COLO829 (cell line): Measurements from ENCODE around the gene MATCAP1.

Experiments
- DNase-seq: peaks from one replicate; pipeline ENCODE4 v3.0.0; 2012; ENCODE audit warnings: low spot score

Gene MATCAP1

DNA sequence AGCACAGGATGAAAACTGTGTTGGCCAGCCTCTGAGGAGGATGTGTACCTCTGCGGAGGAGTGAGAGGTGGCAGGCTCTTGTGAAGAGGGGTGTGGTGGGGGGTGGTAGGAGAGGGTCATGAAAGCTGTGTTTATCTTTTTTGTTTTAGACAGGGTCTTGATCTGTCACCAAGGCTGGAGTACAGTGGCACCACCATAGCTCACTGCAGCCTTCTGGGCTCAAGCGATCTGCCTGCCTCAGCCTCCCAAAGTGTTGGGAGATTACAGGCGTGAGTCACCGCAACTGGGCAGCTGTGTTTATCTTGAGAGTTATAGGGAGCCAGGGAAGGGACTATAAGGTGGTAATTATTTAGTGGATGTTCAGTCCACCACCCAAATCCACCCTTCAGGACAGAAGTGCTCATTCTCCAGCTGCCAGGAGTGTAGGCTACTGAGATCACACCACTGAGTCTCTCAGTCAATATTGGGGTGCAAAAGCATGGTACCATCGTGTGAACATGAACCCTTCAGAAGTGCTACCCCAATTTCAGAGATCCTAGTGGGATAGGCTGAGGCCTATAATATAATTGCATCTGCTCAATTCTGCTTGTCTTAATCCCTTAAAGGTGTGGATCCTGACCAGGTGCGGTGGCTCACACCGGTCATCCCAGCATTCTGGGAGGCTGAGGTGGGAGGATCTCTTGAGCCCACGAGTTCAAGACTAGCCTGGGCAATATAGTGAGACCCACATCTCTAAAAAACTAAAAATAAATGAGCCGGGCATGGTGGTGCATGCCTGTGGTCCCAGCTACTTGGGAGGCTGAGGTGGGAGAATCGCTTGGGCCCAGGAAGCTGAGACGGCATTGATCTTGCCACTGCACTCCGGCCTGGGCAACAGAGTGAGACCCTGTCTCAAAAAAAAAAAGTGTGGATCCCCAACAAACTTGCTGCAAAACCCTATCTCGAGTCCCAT lies 7.0 kb upstream of the MATCAP1 start:
- DNase-seq: no peak

DNA sequence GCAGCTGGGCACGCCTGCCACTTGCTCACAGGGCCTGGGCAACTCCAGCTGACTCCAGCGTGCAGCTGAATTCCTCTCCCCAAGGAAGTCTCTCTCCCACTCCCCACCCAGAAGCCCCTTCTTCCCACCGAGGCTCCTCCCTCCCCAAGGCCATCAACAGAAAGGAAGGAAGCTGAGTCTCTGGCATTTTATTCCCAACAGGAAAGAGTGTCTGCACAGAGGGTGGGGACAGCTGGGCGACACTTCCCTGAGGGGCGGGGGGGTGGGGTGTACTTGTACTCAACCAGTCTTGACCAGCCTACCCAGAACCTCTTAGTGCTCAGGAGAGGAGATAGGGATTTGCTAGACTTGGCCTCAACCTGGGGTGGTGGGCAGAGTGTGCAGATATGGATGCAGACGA lies 6.3 kb upstream of the MATCAP1 start, which contains the start of gene EXOC3L1:
Gene EXOC3L1 (minus strand): TSS at position 96 of the 400 bp plus-strand sequence. CDS start 460 bp downstream, outside the sequence.
- no peak for DNase-seq

DNA sequence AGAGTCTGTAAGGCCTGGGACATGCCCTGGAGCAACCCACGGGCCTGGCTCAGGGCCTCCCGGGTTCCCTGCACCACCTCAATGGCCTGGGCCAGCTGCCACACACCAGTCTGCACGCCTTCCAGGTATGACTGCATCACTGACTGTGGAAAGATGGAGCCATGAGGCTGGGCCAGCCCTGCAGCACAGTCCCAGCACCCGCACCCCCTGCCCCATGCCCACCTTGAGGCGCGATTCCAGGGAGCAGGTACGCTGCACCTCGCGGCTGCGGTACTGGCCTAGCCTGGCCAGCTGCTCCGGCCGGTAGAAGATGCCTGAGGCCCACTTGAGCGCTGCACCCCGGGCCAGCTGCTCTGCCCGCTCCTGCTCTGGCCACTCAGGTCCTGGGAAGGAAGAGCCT lies 5.0 kb upstream of the MATCAP1 start:
- DNase-seq: no peak

DNA sequence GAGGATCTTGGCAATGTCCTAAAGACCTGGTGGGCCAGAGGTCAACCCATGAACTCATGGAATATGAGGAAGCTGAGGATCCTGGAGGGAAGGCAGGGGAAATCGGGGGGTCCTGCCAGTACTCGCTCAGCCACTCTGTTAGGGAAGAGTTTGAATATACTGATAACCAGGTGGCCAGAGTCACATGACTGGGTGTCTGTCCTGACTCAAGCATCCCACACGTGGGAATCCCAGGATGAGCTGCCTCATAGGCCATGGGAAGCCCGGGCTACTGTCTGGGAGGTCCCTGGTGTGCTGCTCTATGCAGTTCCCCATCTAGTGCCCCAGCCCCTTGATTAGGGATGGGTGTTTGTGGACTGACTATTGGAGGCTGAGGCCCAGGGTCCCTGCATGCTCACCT lies 4.6 kb upstream of the MATCAP1 start:
- no peak for DNase-seq

DNA sequence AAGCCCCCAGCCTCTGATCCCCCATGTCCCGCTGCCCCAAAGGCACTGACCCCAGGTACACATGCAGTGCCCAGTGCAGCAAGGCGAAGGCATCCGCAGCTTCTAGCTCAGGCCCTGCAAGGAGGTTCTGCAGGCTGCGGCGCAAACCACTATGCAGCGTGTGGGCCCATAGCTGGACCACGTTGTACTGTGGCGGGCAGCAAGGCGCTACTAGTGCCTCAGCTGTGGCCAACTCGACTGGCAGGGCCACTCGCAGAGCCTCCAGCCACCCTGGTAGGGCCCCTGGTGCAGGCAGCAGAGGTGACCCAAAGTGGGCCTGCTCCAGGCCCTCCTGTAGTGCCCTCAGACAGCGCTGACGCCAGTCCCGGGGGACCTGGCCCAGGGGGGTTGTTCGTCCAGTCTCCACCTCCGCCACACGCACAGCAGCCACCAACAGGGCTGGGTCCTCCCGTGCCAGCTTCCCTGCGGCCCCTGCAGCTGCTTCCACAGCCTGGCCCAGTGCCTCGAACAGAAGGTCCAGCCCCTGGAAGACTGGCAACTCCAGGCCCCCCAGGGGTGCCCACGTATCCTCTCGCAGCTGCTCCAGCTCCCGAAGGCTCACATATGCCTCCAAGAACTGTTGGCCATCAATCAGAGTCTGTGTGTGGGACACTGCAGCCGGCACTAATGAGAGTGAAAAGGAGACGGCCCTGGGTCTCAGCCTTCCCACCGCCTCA lies 3.6 kb upstream of the MATCAP1 start:
- no peak for DNase-seq

DNA sequence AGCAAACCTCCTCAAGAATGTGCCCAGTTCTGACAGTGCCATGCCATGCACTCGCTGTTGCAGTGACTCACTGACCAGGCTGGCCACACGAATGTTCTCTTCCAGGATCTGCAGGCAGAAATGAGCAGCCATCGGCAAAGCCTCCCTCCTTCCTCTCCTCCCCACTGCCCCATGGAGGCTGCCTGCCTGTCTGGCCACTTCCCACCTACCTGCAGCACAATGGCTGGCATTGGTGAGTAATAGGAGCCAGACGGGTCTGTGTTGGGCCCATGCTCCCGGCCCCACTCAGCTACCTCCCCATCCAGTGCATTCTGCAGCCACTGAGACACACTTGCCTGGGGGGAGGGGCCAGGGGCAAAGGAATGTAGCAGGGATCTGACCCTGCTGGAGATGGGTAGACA lies 2.8 kb upstream of the MATCAP1 start:
- no peak for DNase-seq

DNA sequence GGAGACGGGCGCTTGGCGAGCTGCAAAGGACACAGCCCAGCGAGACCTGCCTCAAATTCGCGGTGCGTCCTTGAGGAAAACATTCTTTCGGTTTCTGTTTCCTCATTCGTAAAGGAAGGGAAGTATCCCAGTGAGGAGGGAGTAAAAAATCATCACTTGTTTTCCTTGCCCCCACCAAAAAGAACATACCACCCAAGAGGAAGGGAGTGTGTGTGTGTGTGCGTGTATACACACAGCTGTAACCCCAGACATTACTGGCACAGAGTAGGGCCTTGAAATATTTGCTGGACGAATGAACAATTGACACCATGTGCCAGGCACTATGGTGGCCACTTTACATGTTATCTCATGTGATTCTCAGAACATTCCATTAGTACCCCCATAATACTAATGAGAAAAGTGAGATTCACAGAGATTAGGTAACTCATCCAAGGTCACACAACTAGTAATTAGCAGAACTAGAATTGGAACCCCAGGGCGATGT lies 1.9 kb upstream of the MATCAP1 start:
- DNase-seq: no peak

DNA sequence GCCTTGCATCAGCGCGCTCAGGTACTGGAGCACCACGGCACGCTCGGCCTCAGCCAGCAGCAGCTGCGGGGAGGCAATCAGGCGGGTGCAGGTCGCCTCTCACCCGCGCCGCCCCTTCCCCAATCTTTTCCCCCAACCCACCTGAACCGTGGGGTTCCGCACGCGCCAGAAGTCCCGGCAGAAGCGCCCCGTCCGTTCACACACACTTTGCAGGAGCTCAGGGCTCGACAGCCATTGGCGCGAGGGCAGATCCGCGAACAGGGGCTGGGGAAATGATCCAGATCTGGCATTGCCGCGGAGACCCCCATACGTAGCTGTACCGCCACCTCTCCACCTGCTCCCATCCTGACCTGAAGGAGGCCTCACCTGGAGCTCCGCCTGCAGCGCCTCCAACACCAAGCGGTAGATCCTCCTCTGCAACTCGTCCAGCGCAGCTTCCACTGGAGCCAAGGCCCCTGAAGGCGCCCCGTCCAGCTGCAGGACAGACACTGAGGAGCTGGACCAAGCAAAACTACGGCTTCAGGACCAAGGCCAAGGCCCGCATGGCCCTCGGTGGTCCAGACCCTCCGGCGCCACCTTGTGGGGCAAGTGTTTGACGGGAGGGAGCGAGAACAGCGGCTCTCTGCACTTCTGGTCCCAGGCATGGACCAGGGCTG lies 1.4 kb upstream of the MATCAP1 start:
- DNase-seq: no peak

DNA sequence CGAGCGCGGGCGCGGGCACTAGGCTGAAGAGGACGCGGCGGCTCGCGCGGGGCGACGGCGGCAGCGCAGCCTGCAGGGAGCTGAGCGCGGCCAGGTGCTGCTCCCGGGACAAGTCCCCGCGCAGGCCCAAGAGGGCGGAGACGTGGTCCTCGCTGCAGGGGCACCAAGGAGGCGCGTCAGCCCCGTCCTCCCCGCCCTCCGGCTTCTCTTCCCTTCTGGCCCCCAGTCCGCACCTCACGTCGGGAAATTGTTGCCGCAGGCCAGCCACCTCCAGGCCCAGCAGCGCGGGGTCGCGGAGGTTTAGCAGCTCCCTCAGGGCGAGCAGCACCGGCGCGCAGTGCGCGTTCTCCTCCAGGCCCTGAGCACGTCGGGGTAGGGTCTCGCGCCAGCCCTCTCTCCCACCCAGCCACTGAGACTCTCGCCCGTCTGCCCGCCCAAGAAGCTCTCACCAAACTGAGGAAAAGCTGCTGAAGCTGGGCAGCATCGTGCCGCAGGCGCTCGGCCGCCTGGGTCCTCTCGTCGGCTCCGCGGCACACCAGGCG lies 761 bp upstream of the MATCAP1 start:
- no peak for DNase-seq

DNA sequence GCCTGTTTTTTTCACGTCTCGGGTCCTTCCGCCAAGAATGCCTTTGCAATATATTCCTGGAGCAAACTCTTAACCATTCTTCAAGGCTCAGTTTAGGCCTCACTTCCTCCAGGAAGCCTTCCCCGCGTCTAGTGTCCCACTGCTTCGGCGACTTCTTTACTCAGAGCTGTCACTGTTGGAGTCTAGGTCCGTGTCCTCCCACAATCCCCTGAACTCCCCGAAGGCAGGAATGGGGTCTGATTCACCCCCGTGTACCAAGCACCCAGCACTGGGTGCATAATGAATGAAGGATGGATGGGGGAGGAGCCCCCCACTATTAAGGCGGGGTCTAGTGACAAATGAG lies 508 bp downstream of the MATCAP1 start:
- no peak for DNase-seq

DNA sequence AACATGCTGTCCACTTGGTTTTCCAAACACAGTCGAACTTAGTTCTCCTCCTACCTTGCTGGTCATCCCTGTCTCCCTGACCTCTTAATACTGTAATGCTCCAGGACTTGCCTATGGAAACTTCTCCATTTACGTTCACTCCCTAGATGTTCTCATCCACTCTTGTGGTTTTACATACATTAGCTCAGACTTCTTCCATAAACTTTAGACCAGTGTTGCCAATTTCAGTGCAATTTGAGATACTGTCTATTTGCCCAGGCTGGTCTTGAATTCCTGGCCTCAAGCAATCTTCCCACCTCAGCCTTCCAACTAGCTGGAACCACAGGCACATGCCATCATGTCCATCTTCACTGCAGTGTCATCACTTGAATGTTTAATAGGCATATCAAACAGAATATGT lies 1.5 kb downstream of the MATCAP1 start:
- DNase-seq: no peak

DNA sequence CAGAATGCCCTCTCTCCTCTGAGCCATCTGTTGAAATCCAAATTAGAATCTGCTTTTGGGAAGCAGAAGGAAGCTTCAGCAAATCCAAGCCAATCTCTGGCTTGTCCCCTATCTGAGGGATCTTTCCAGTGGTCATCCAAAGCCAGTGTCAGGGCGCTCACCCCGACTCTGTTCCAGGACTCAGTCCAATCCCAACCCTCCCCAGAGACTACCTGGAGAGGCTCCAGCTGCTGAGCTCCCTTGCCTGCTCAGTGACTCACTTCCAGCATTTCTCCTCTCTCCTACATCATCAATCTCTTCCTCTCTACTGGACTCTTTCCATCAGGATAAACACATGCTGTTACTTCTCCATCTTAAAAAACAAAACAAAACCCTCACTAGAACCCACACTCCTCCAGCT lies 2.4 kb downstream of the MATCAP1 start:
- DNase-seq: no peak

DNA sequence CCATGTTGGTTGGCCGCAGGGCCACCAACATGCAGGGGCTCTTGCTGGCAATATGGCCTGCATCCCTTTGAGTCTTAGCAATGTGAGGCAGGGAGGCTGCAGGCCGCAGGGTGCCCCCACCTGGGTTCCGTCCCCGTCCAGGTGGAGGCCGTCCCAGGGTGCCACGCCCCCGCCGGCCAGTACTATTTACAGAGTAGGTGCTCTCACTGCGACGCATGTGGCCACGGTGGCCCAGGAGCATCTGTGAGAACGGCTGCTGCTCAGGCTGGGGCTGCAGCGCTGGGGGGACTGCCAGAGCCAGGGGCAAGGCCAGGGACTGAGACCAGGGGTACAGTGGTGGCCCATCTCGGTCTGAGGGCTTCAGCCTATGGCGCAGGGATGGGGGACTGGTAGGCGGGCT lies 3.6 kb downstream of the MATCAP1 start:
- DNase-seq: no peak

DNA sequence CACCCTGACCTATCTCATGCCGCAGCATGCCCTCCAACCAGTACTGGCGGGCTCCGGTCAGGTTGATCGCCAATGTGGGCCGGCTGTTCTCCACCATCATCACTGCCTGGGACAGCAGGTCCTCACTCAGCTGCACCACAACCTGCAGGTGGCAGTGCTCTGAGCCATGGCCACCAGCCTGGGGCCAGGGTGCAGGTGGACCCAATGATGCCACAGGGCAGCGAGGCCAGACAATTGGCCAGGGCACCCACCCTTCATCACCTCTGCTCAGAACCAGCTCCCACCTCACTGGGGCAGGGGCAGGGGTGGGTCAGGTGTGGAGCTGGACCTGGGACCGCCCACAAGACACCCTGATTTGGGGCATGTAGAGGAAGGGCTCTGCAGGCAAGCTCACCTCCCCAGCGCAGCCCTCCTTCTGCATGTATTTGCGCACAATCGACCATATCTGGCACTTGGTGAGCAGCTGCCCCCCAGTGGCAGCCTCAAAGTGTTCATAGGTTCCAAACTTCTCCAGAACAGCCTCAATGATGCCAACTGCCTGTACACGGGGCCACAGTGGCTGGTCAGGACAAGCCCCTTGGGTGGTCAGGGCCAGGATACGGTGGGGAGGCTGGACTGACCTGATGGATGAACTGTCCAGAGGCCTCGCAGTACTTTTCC lies 4.2 kb downstream of the MATCAP1 start:
- DNase-seq: no peak

DNA sequence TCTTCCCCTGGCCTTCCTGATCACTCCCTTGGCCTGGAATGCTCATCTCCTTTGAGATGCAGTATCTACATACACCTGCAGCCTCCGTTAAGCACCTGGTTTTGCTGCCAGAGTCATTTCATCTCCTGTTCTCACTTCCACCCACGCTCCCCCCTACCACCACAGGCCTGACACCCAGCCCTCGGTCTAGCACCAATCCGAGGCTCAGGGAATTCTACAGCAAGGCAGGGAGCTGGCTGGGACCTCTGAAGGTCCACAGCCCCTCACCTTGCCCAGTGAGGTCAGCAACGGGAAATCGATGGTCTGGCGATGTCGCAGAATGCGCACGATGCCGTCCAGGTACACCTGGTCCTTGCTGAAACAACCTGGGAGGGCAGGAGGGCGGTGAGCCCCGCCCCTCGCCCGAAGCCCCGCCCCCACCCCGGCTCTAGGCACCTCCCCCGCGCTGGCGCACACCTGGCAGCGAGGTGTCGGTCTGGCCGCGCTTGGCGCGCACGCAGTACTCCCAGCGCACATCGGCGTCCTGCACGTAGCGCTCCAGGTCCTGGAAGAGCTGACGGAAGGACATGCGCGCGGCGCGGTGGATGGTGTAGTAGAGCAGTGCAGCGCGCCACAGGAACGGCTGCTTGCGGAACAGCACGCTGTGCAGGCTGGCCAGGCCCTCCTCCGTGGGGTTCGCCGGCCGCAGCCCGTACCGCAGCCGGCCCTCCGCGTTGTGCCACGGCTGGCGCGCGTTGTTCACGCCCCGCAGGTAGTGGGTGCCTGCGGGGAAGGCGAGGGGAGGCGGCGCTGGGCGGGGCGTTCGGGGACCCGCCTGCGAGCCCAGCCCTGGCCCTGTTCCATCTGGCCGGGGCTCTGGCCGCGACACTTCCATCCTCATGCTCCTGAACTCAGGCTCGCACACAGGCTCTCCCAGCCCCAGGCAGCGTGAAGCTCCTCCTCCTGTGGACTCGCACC lies 5.7 kb downstream of the MATCAP1 start:
- DNase-seq: no peak

DNA sequence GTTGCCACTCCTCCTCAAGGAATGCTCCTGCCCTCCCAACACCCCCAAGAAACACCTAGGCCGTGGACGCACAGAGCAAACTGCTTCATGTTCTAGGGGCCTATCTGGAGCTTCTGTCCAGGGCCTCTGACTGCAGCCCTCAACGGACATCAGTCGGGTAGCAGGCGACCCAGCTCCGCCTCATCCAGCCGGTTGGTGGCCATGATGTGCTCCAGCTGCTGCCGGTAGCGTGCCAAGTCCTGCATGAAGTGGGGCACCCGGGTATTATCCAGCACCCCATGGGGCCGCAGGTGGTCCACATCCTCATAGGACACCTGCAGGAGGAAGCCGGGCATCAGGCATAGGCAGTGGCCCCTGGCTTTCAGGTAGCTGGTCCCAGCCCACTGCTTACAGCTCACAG lies 7.1 kb downstream of the MATCAP1 start:
- no peak for DNase-seq

DNA sequence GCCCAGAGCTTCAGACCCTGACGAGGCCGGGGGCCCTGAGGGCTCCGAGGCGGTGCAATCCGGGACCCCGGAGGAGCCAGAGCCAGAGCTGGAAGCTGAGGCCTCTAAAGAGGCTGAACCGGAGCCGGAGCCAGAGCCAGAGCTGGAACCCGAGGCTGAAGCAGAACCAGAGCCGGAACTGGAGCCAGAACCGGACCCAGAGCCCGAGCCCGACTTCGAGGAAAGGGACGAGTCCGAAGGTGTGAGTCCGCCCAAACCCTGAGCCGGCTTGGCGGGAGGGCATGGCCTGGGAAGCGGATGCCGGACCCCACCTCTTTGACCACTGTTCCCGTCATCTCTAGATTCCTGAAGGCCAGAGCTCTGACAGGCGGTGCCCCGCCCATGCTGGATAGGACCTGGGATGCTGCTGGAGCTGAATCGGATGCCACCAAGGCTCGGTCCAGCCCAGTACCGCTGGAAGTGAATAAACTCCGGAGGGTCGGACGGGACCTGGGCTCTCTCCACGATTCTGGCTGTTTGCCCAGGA lies 9.0 kb downstream of the MATCAP1 start:
- no peak for DNase-seq

DNA sequence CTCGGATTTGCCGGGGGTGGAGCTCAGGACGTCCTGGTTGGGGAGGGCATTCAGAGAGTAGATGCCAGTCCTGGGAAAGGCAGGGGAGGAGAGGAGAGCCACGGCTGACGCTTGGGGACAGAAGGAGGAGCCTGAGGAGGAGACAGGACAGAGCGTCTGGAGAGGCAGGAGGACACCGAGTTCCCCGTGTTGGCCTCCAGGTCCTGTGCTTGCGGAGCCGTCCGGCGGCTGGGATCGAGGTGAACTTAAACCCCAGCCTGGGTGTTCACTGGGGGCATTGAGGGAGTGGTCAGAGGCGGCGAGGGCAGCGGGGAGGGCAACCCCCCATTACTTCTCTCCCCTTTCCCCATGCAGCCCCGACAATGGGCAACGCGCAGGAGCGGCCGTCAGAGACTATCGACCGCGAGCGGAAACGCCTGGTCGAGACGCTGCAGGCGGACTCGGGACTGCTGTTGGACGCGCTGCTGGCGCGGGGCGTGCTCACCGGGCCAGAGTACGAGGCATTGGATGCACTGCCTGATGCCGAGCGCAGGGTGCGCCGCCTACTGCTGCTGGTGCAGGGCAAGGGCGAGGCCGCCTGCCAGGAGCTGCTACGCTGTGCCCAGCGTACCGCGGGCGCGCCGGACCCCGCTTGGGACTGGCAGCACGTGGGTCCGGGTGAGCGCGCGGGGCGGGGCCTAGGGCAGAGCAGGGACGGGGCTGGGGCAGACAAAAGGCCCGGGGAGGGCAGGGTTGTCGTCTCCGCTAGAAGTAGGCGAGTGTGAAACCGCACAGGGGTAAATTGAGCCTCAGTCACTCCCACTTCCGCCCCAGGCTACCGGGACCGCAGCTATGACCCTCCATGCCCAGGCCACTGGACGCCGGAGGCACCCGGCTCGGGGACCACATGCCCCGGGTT lies 9.7 kb downstream of the MATCAP1 start:
- DNase-seq: no peak

DNA sequence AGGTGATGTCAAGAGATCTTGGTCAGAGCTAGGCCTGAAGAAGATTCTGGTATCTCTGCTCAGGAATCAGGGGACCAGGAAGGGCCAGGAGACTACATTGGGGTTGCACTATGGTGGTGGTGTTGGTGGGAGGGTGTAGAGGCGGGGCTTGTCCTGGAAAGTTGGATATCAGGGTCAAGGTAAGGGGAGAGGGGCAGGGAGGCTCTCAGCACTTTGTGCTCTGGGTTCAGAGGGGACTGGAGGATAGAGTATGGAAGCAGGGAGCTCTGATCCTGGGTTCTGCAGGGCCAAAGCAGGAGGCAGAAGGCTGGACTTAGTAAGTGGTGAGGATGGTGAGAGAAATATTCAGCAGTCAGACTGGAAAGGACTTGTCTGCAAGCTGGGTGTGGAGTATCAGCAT lies 10.4 kb downstream of the MATCAP1 start:
- no peak for DNase-seq
